A549 (cell line): Measurements from ENCODE around the gene MFNG. TPM values are rescaled to one million over a fixed set of nuclear protein-coding genes. Genes with fewer than 3 reads are reported as not detected.

Source experiments
- ATAC-seq, 2 experiments: fragments of 200-7000 bp in 1 of 2; fragments of >200 bp in 1 of 2; cut with Nextera tagmentation in 1 of 2; cut with Tn5 transposase in 1 of 2; 3 replicates each; pipeline versions ENCODE4 v1.8.0 to v1.9.1; 2018 to 2020; ENCODE audit warnings: mild to moderate bottlenecking in 1 of 2, moderate library complexity in 1 of 2
- CTCF ChIA-PET: fragments of 300-600 bp; sonication (Branson Sonifier 250); formaldehyde crosslinking; extraction: SDS; loops from one replicate; lab custom pipeline; 2021; ENCODE audit warnings: antibody characterized with exemption, inconsistent platforms; lab: Yijun Ruan, JAX
- POLR2A ChIA-PET: fragments of 350-600 bp; formaldehyde crosslinking; extraction: SDS; loops from one replicate; lab custom pipeline; 2021; ENCODE audit warnings: antibody characterized with exemption, inconsistent platforms; lab: Yijun Ruan, JAX
- DNase-seq, 2 experiments: peaks; one replicate each; pipeline versions ENCODE4 v3.0.0 to v3.0.0-alpha.2; 2011 to 2016; ENCODE audit warnings: low read depth in 1 of 2, low spot score in 1 of 2
- FAIRE-seq: peaks from 2 replicates; lab custom pipeline; 2011; peaks lifted over from hg19 to GRCh38; lab: Jason Lieb, UNC
- H3K27ac ChIP-seq, 2 experiments: fragments of >200 bp; sonication (Bioruptor Twin); formaldehyde crosslinking; 3 replicates each; pipeline ENCODE4 v1.5.1; 2016 to 2017
- H3K4me1 ChIP-seq: fragments of >200 bp; sonication (Bioruptor Twin); formaldehyde crosslinking; 3 replicates; pipeline ENCODE4 v1.6.1; 2016
- H3K4me2 ChIP-seq: fragments of >200 bp; sonication (Bioruptor Twin); formaldehyde crosslinking; 3 replicates; pipeline ENCODE4 v1.6.1; 2016
- H3K4me3 ChIP-seq: fragments of >200 bp; sonication (Bioruptor Twin); formaldehyde crosslinking; 3 replicates; pipeline ENCODE4 v1.5.1; 2016
- H3K9me3 ChIP-seq: fragments of >200 bp; sonication (Bioruptor Twin); formaldehyde crosslinking; 3 replicates; pipeline ENCODE4 v1.6.1; 2016
- CBX8 ChIP-seq: fragments of 200-600 bp; sonication (generic); IDR thresholded peaks from 2 replicates; pipeline ENCODE4 v1.6.1; 2016
- CHD4 ChIP-seq: fragments of 200-600 bp; sonication (generic); IDR thresholded peaks from 2 replicates; pipeline ENCODE4 v1.6.1; 2016; ENCODE audit warnings: antibody characterized with exemption, mild to moderate bottlenecking, borderline replicate concordance
- EHF ChIP-seq: fragments of 250-450 bp; sonication (Bioruptor Pico); IDR thresholded peaks from 2 replicates; pipeline ENCODE4 v1.5.0; 2020; ENCODE audit warnings: mild to moderate bottlenecking
- ESRRA ChIP-seq: fragments of 150-350 bp; IDR thresholded peaks from 2 replicates; pipeline ENCODE4 v1.6.1; 2014; ENCODE audit warnings: mild to moderate bottlenecking, low read length, borderline replicate concordance
- FOSL2 ChIP-seq, 2 experiments: fragments of 450-650 bp in 1 of 2; fragments of >200 bp in 1 of 2; sonication (Bioruptor Twin) in 1 of 2; formaldehyde crosslinking; IDR thresholded peaks; 2 replicates each; pipeline versions ENCODE4 v1.5.0 to v1.6.1; 2016 to 2020; ENCODE audit warnings: mild to moderate bottlenecking in 1 of 2, moderate library complexity in 1 of 2
- FOXS1 ChIP-seq: fragments of 250-450 bp; sonication (Bioruptor Pico); IDR thresholded peaks from 2 replicates; pipeline ENCODE4 v1.5.0; 2020; ENCODE audit warnings: mild to moderate bottlenecking, moderate library complexity
- GATA3 ChIP-seq: IDR thresholded peaks from 2 replicates; pipeline ENCODE4 v1.6.1; 2012; ENCODE audit warnings: borderline replicate concordance
- HDAC2 ChIP-seq: fragments of 200-600 bp; sonication (generic); IDR thresholded peaks from 2 replicates; pipeline ENCODE4 v1.6.1; 2016
- HOXA7 ChIP-seq: fragments of 250-450 bp; sonication (Bioruptor Pico); IDR thresholded peaks from 2 replicates; pipeline ENCODE4 v1.5.0; 2020; ENCODE audit warnings: mild to moderate bottlenecking, moderate library complexity
- JUN ChIP-seq, 2 experiments: fragments of >200 bp; sonication (Bioruptor Twin); formaldehyde crosslinking; IDR thresholded peaks; 2 replicates in 1 of 2; 3 replicates in 1 of 2; pipeline ENCODE4 v1.6.1; 2016 to 2017
- KDM5A ChIP-seq: fragments of 200-600 bp; sonication (generic); IDR thresholded peaks from 2 replicates; pipeline ENCODE4 v1.6.1; 2016; ENCODE audit warnings: antibody characterized with exemption, mild to moderate bottlenecking
- MYC ChIP-seq: IDR thresholded peaks from 2 replicates; pipeline ENCODE4 v1.6.1; 2012; ENCODE audit warnings: mild to moderate bottlenecking, inconsistent platforms, low read length, improper control_type of control experiment, borderline replicate concordance
- NPAS2 ChIP-seq: fragments of 250-450 bp; sonication (Bioruptor Pico); IDR thresholded peaks from 2 replicates; pipeline ENCODE4 v1.8.0; 2022; ENCODE audit warnings: mild to moderate bottlenecking, moderate library complexity, borderline replicate concordance
- NR3C1 ChIP-seq: fragments of >200 bp; sonication (Bioruptor Twin); formaldehyde crosslinking; IDR thresholded peaks from 3 replicates; pipeline ENCODE4 v1.6.1; 2017
- RAD21 ChIP-seq, 2 experiments: fragments of >200 bp in 1 of 2; sonication (Bioruptor Twin) in 1 of 2; formaldehyde crosslinking in 1 of 2; IDR thresholded peaks in 1 of 2; conservative IDR thresholded peaks in 1 of 2; 2 replicates in 1 of 2; 3 replicates in 1 of 2; pipeline ENCODE4 v1.6.1; 2012 to 2018; ENCODE audit warnings: inconsistent platforms in 1 of 2
- RCOR1 ChIP-seq: fragments of 150-350 bp; IDR thresholded peaks from 2 replicates; pipeline ENCODE4 v1.6.1; 2014; ENCODE audit warnings: antibody characterized with exemption, low read length, low read depth
- REST ChIP-seq: fragments of 200-600 bp; sonication (generic); IDR thresholded peaks from 2 replicates; pipeline ENCODE4 v1.6.1; 2016; ENCODE audit warnings: antibody characterized with exemption, mild to moderate bottlenecking, moderate library complexity
- RFX5 ChIP-seq: fragments of 450-650 bp; IDR thresholded peaks from 2 replicates; pipeline ENCODE4 v1.7.1; 2014; ENCODE audit warnings: antibody characterized with exemption, mild to moderate bottlenecking, moderate library complexity
- SMC3 ChIP-seq: fragments of >200 bp; sonication (Bioruptor Twin); formaldehyde crosslinking; IDR thresholded peaks from 3 replicates; pipeline ENCODE4 v1.6.1; 2018; ENCODE audit warnings: inconsistent platforms
- TP53 ChIP-seq: fragments of 250-450 bp; sonication (Bioruptor Pico); IDR thresholded peaks from 2 replicates; pipeline ENCODE4 v1.5.0; 2021; ENCODE audit warnings: mild to moderate bottlenecking, moderate library complexity
- ZFP36 ChIP-seq: fragments of 450-650 bp; IDR thresholded peaks from 2 replicates; pipeline ENCODE4 v1.6.1; 2014; ENCODE audit warnings: borderline replicate concordance; ENCODE audit not compliant: partially characterized antibody
- ZNF302 ChIP-seq: fragments of 250-450 bp; sonication (Bioruptor Pico); IDR thresholded peaks from 2 replicates; pipeline ENCODE4 v1.9.0; 2021; ENCODE audit warnings: inconsistent platforms, mild to moderate bottlenecking, moderate library complexity
- WGBS: methylation state at CpG from one replicate; pipeline ENCODE4 v1.1.6; 2017; ENCODE audit errors: missing lambda C conversion rate; 5-methylcytosine and 5-hydroxymethylcytosine counted together
- polyA plus RNA-seq, 4 experiments: library from polyadenylated mRNA; depleted of rRNA in 3 of 4; stranded (reverse); fragments of >200 nt; fragmentation: RNase III in 1 of 4; extraction: RNeasy Plus Mini Kit Qiagen cat#74134 plus additional on column Dnase treatment in 1 of 4; gene quantifications; 2 replicates in 3 of 4; 3 replicates in 1 of 4; pipeline ENCODE4 v1.2.3, GENCODE V29; 2011 to 2017
- TF ChIP-seq, protein P1 (sequence below): IDR thresholded peaks from 2 replicates; pipeline ENCODE4 v1.6.1; 2012

MFNG gene
- polyA plus RNA-seq, 2 of the 4 experiments (the other 2 are of a cell fraction): 1.2 to 1.8 TPM

GRCh38 chr22:37420686-37421467, 65.3 kb downstream of the MFNG start:
- H3K4me2 ChIP-seq: no peak overlapping the region
- ChIA-PET CTCF (interaction anchor here (1.3 kb wide), 1 partner anchor 13 kb away, joined by 3 read pairs; no protein-coding TSS in a partner anchor), POLR2A (no interaction called here)
- H3K4me1 ChIP-seq: no peaks in the 10 kb centered on the region
- TF ChIP-seq MYC (no peak), RAD21 (conservative IDR thresholded peaks at IDR 0.05 in 1 of 2, IDR thresholded peaks at IDR 0.05 in 1 of 2) (no peak), NR3C1 (no peak), FOXS1 (no peak), CBX8 (no peak), SMC3 (no peak), GATA3 (no peak), HOXA7 (CRISPR knock-in tag) (no peak), HDAC2 (no peak), FOSL2 (IDR thresholded peaks at IDR 0.05) (no peak), FOSL2 (CRISPR knock-in tag; IDR thresholded peaks at IDR 0.05) (no peak)
- ATAC-seq (no peak), FAIRE-seq (no peak), DNase-seq (no peak)
- 88% methylated on average over 17 of the region's 18 CpGs for WGBS
- H3K9me3 ChIP-seq: no peaks in the 10 kb centered on the region
- no peak overlapping the region for H3K27ac ChIP-seq
- no peak overlapping the region for H3K4me3 ChIP-seq

DNA sequence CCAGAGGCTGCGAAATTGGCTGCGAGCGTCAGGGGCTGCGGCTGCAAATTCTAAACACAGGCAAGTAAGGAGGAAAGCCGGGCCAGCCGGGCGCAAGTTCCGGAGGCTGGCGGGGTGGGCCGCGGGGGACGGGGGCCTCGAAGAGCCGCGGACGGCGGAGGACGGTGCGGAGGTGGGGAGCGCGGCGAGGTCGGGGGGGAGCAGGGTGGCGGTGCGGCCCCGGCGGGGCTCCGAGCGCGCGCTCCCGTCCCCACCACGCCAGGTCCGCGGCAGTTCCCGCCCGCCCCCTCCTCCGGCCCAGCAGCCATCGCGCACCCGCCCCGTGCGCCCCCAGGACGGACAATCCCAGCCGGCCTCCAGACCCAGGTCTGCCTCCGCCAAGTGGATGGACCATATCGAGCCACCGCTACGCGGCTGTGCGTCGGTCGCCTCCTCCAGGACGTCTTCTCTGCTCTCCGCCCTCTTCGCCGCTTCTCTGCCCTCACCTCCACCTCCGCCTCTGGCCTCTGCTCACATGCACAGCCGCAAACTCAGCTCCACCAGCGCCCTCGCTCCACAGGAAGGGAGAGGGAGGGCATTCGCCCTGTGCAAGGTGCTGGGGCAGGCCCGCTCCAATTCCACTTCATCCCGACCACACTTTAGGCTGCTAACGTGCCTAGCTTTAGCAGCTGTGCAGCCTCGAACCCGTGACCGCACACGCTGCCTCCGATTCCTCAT, 66.1 kb downstream of the MFNG start:
- no peak for FAIRE-seq
- Histone ChIP-seq H3K9me3 (no peaks in the 10 kb centered on the region), H3K4me1 (no peaks in the 10 kb centered on the region), H3K4me2 (no peak overlapping the region), H3K4me3 (no peak overlapping the region), H3K27ac (no peak overlapping the region)
- ChIA-PET CTCF (no interaction called here), POLR2A (no interaction called here)
- TF ChIP-seq MYC (no peak), CBX8 (no peak), RCOR1 (no peak), KDM5A (no peak), ZNF302 (CRISPR knock-in tag) (no peak), RFX5 (no peak), TP53 (CRISPR knock-in tag) (no peak), ZFP36 (no peak), JUN (IDR thresholded peaks at IDR 0.05) (no peak), CHD4 (no peak), FOSL2 (IDR thresholded peaks at IDR 0.05) (no peak), FOSL2 (CRISPR knock-in tag; IDR thresholded peaks at IDR 0.05) (no peak), HOXA7 (CRISPR knock-in tag) (no peak), EHF (CRISPR knock-in tag) (no peak), ESRRA (no peak), REST (no peak), NPAS2 (CRISPR knock-in tag) (no peak)
- TF ChIP-seq, protein P1, sequence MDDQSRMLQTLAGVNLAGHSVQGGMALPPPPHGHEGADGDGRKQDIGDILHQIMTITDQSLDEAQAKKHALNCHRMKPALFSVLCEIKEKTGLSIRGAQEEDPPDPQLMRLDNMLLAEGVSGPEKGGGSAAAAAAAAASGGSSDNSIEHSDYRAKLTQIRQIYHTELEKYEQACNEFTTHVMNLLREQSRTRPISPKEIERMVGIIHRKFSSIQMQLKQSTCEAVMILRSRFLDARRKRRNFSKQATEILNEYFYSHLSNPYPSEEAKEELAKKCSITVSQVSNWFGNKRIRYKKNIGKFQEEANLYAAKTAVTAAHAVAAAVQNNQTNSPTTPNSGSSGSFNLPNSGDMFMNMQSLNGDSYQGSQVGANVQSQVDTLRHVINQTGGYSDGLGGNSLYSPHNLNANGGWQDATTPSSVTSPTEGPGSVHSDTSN: no peak
- WGBS: 91% methylated on average over 40 of the region's 70 CpGs
- DNase-seq: no peak
- ATAC-seq: no peak
